Thoracic aorta (tissue), 2 donors: ENCODE data around the gene GUCD1. TPM values are rescaled to one million over a fixed set of nuclear protein-coding genes. Genes with fewer than 3 reads are reported as not detected.
"Not testable (repeated sequence)": the region's sequence is repeated elsewhere in the genome, so short reads cannot be mapped to it uniquely, and the experiment has no call there.

Experiments
- ATAC-seq: fragments of 150-250 bp; one replicate; pipeline ENCODE4 v1.8.0; 2017; ENCODE audit warnings: low read depth; ENCODE audit not compliant: insufficient number of reproducible peaks, low FRiP score
- DNase-seq: peaks from one replicate; pipeline ENCODE4 v3.0.0-alpha.2; 2020; ENCODE audit warnings: low spot score
- H3K27ac ChIP-seq, 2 donors: fragments of 200-600 bp; sonication (generic); 1 replicate in 1 of 2; 2 replicates in 1 of 2; pipeline ENCODE4 v1.5.1; 2016; ENCODE audit warnings: mild to moderate bottlenecking in 2 of 2, moderate library complexity in 2 of 2
- H3K27me3 ChIP-seq: fragments of 200-600 bp; sonication (generic); replicated peaks from 2 replicates; pipeline ENCODE4 v1.6.0; 2016; ENCODE audit warnings: mild to moderate bottlenecking; ENCODE audit not compliant: insufficient read depth
- H3K36me3 ChIP-seq: fragments of 200-600 bp; sonication (generic); one replicate; pipeline ENCODE4 v1.5.1; 2016
- H3K4me1 ChIP-seq, 2 donors: fragments of 200-600 bp; sonication (generic); 1 replicate in 1 of 2; 2 replicates in 1 of 2; pipeline versions ENCODE4 v1.5.1 to v1.6.0; 2016; ENCODE audit warnings: low read depth in 2 of 2, mild to moderate bottlenecking in 1 of 2; ENCODE audit not compliant: control insufficient read depth in 1 of 2
- H3K4me3 ChIP-seq: fragments of 200-600 bp; sonication (generic); 2 replicates; pipeline ENCODE4 v1.5.1; 2016; ENCODE audit warnings: mild to moderate bottlenecking
- H3K9me3 ChIP-seq: fragments of 200-600 bp; sonication (generic); 2 replicates; pipeline ENCODE4 v1.5.1; 2016
- total RNA-seq, 2 donors: library from RNA; depleted of rRNA; stranded (reverse); fragments of >200 nt; gene quantifications; one replicate each; pipeline versions ENCODE4 v1.1.0 to v1.2.3, GENCODE V29; 2016
- TF ChIP-seq, protein P1 (sequence below): fragments of 200-600 bp; sonication (generic); IDR thresholded peaks from one replicate; pipeline ENCODE4 v1.5.1; 2019; ENCODE audit warnings: antibody characterized with exemption

Gene GUCD1
- 10 to 100 TPM; 81.9 to 83.4 TPM for total RNA-seq

- Histone ChIP-seq H3K27ac (peak within 1 kb of the TSS; percentile 96 to 99), H3K9me3 (no peaks in the 10 kb centered on the region), H3K4me3 (peak within 1 kb of the TSS; percentile 77), H3K4me1 (peaks cover 13 to 39% of the 10 kb centered on the region in 2 donors), H3K36me3 (peaks cover 16% of the 10 kb centered on the region), H3K27me3 (no peaks in the 10 kb centered on the region)
- peak; percentile 0 for ATAC-seq
- no peak for DNase-seq
- TF ChIP-seq, protein P1, sequence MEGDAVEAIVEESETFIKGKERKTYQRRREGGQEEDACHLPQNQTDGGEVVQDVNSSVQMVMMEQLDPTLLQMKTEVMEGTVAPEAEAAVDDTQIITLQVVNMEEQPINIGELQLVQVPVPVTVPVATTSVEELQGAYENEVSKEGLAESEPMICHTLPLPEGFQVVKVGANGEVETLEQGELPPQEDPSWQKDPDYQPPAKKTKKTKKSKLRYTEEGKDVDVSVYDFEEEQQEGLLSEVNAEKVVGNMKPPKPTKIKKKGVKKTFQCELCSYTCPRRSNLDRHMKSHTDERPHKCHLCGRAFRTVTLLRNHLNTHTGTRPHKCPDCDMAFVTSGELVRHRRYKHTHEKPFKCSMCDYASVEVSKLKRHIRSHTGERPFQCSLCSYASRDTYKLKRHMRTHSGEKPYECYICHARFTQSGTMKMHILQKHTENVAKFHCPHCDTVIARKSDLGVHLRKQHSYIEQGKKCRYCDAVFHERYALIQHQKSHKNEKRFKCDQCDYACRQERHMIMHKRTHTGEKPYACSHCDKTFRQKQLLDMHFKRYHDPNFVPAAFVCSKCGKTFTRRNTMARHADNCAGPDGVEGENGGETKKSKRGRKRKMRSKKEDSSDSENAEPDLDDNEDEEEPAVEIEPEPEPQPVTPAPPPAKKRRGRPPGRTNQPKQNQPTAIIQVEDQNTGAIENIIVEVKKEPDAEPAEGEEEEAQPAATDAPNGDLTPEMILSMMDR, result no peak
These were observed at the start of gene GUCD1 for GRCh38 chr22:24554313-24555164. TSS of gene GUCD1 (minus strand) at chr22:24555138. CDS start at chr22:24554991, 147 bp downstream.

DNA sequence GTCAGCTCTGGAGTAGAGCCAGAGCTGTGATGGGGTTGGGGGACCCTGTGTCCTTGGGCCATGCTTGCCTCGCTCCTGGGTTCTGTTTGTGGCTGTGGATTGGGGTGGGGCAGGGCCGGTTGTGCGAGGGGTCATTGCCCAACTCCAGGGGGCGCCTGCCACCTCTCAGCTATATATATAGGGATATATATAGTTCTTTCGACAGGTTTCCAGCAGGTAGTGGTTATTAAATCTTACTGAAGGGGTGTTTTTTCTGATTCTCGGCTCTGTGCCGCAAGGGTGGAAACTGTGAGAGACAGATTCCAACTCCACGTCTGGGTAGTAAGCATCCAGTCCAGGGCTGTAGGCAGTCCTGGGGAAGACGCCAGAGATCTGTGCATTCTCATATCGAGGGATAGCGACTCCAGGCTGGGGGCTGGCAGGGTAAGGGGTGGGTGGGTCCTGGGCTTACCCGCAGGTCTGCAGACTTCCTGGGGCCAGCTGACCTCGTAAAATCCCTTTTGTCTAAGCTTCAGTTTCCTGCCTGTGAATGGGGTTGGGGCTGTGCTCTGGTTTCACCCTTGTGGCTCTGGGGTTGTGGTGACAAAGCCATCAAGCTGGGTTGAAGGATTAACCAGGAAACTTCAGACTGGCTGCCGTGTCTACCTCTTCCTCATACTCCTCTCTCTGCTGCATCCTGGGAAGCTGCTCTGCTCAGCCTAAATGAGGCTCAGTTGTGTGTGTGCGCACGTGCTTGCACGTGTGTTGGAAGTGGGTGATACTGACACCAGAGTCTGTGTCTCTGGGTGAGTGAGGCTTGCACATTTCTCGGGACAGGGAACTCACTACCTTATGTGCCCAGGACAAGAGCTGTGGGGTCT, 49.1 kb upstream of the GUCD1 start:
- H3K9me3 ChIP-seq, H3K27ac ChIP-seq, H3K36me3 ChIP-seq, DNase-seq, H3K4me3 ChIP-seq, H3K4me1 ChIP-seq, ATAC-seq, H3K27me3 ChIP-seq: not testable (repeated sequence)

DNA sequence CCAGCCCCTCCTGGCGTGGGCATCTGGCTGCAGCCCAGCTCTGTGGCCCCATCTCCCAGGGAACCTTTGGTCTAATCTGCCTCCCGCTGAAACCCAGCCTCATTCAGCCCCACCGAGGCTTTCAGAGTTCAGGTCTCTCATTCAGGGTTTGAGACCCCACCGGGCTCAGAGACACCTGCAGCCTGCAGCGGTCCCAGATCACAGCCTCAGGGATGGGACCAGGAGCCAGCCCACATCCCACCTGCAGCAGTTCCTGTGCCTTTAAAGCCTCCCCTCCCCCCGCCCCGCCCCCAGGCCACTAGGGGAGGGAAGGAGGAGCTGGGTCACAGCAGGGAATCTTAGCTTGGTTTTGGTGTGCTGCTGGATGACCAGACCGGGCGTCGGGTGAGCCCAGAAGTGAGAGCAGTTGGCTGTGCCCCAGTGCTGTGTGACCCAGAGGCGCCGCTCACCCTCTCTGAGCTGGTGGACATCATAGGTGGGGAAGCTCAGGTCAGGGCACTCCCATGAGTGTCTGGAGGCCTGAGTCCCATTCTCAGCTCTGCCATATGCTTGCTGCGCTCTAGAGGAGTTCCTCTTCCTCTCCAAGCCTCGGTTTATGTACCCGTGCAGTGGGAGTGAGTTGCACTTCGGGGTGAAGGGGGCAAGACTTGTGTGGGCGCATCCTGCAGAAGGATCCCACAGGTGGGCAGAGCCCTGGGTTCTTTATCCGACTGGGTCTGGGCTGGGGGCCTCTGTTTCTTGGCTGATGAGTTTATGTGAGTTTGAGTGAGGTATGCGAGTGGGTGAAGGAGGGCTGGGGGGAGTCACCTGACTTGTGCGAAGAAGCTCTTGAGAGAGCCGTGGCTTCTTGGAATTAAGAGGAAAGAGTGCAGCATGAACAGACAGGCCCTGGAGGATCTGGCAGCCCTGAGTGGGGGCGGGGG, 48.2 kb upstream of the GUCD1 start, which contains the start of gene GGT1:
TSS of gene GGT1 (plus strand) at position 347 of the 923 bp plus-strand sequence. CDS start 7,889 bp downstream, outside the sequence.
- ATAC-seq, H3K4me1 ChIP-seq, H3K27me3 ChIP-seq, H3K27ac ChIP-seq, H3K9me3 ChIP-seq, H3K36me3 ChIP-seq, H3K4me3 ChIP-seq, DNase-seq: not testable (repeated sequence)

- DNase-seq, H3K27me3 ChIP-seq, H3K4me1 ChIP-seq, H3K27ac ChIP-seq, H3K9me3 ChIP-seq, ATAC-seq, H3K36me3 ChIP-seq, H3K4me3 ChIP-seq: not testable (repeated sequence)
These were observed 47.3 kb upstream of the GUCD1 start for GRCh38 chr22:24602105-24602749.

- Histone ChIP-seq H3K27ac (no peak overlapping the region), H3K4me1 (peaks cover 3 to 4% of the 10 kb centered on the region in 2 donors), H3K36me3 (no peaks in the 10 kb centered on the region), H3K4me3 (no peak overlapping the region), H3K9me3 (no peaks in the 10 kb centered on the region), H3K27me3 (no peaks in the 10 kb centered on the region)
- TF ChIP-seq, protein P1, result no peak
- DNase-seq (no peak), ATAC-seq (no peak)
These were observed 46.5 kb upstream of the GUCD1 start for GRCh38 chr22:24601217-24602104.

GRCh38 chr22:24599958-24600715, 45.2 kb upstream of the GUCD1 start:
- H3K27ac ChIP-seq, DNase-seq, H3K4me1 ChIP-seq, ATAC-seq, H3K36me3 ChIP-seq, H3K9me3 ChIP-seq, H3K27me3 ChIP-seq, H3K4me3 ChIP-seq: not testable (repeated sequence)
